22Rv1 (cell line): ENCODE measurements around the gene PTH2R.

Experiments used
- CTCF ChIP-seq: fragments of 450-650 bp; IDR thresholded peaks from 2 replicates; pipeline ENCODE4 v1.5.1; 2017; ENCODE audit warnings: mild to moderate bottlenecking
- ZFX ChIP-seq: fragments of 450-650 bp; IDR thresholded peaks from 2 replicates; pipeline ENCODE4 v1.6.1; 2017; ENCODE audit warnings: antibody characterized with exemption, borderline replicate concordance

GRCh38 chr2:208479342-208479741 is 72.8 kb downstream of the PTH2R start:
- no peak for TF ChIP-seq CTCF
- TF ChIP-seq ZFX = no peak
